K562 (cell line): Measurements from ENCODE around the gene RAP2B. TPM values are rescaled to one million over a fixed set of nuclear protein-coding genes. Genes with fewer than 3 reads are reported as not detected.

ENCODE experiments used
- ATAC-seq: fragments of 200-7000 bp; cut with Tn5 transposase; 3 replicates; pipeline ENCODE4 v1.9.1; 2020; ENCODE audit warnings: moderate library complexity
- BruUV-seq: library from RNA; stranded (reverse); fragments of 400-500 nt; replicated peaks from 2 replicates; lab custom pipeline; 2021; lab: Mats Ljungman, UMichigan
- CTCF ChIA-PET: fragments of 300-600 bp; formaldehyde crosslinking; extraction: SDS; loops from one replicate; lab custom pipeline; 2021; ENCODE audit warnings: low intra/inter-chr PET ratio; lab: Yijun Ruan, JAX
- POLR2A ChIA-PET: fragments of 300-600, 350-650 bp; sonication (Branson Sonifier 250); formaldehyde crosslinking; extraction: SDS; loops from one replicate; lab custom pipeline; 2021; ENCODE audit warnings: antibody characterized with exemption, inconsistent platforms; lab: Yijun Ruan, JAX
- DNase-seq, 4 experiments: peaks; one replicate each; pipeline versions ENCODE4 v3.0.0 to v3.0.0-alpha.2; 2011 to 2018; ENCODE audit warnings: low spot score in 3 of 4, mixed read lengths in 3 of 4; ENCODE audit errors: extremely low read depth in 1 of 4
- FAIRE-seq: peaks from 2 replicates; lab custom pipeline; 2011; peaks lifted over from hg19 to GRCh38; lab: Jason Lieb, UNC
- H2AFZ ChIP-seq: 2 replicates; pipeline ENCODE4 v1.6.0; 2011; ENCODE audit warnings: low read depth, low read length, control low read depth, inconsistent platforms
- H3K27ac ChIP-seq: fragments of 200-600 bp; 3 replicates; pipeline ENCODE4 v1.8.0; 2011; ENCODE audit warnings: low read depth, mild to moderate bottlenecking, control low read depth, inconsistent platforms, low read length, moderate library complexity, mixed read lengths; ENCODE audit errors: extremely low read depth
- H3K27me3 ChIP-seq, 2 experiments: fragments of 300-600 bp in 1 of 2; 2 replicates in 1 of 2; 3 replicates in 1 of 2; pipeline versions ENCODE4 v1.6.0 to v1.8.0; 2011; ENCODE audit warnings: inconsistent platforms in 2 of 2, low read length in 2 of 2, mild to moderate bottlenecking in 1 of 2, mixed read lengths in 1 of 2, moderate library complexity in 1 of 2; ENCODE audit not compliant: control insufficient read depth in 2 of 2, insufficient read depth in 2 of 2
- H3K36me3 ChIP-seq: fragments of 300-600 bp; 3 replicates; pipeline ENCODE4 v1.8.0; 2011; ENCODE audit warnings: mild to moderate bottlenecking, low read length, inconsistent platforms; ENCODE audit not compliant: control insufficient read depth, insufficient read depth
- H3K4me1 ChIP-seq, 2 experiments: fragments of 200-600 bp in 1 of 2; replicated peaks in 1 of 2; 2 replicates in 1 of 2; 3 replicates in 1 of 2; pipeline versions ENCODE4 v1.5.1 to v1.8.0; 2011; ENCODE audit warnings: inconsistent platforms in 2 of 2, low read length in 2 of 2, mild to moderate bottlenecking in 1 of 2, mixed read lengths in 1 of 2, moderate library complexity in 1 of 2; ENCODE audit not compliant: control insufficient read depth in 2 of 2, insufficient read depth in 2 of 2
- H3K4me2 ChIP-seq: 2 replicates; pipeline ENCODE4 v1.6.1; 2011; ENCODE audit warnings: low read length, control low read depth, inconsistent platforms, mixed read lengths; ENCODE audit not compliant: insufficient read depth
- H3K4me3 ChIP-seq: fragments of 200-600 bp; sonication (generic), shearing (Covaris generic); 2 replicates; pipeline ENCODE4 v1.5.1; 2016; ENCODE audit warnings: control low read depth, inconsistent platforms
- H3K79me2 ChIP-seq: fragments of 200-600 bp; 3 replicates; pipeline ENCODE4 v1.8.0; 2011; ENCODE audit warnings: low read length, inconsistent platforms; ENCODE audit not compliant: control insufficient read depth, insufficient read depth
- H3K9ac ChIP-seq, 2 experiments: 2 replicates each; pipeline versions ENCODE4 v1.6.0 to v1.6.1; 2011; ENCODE audit warnings: low read depth in 2 of 2, low read length in 2 of 2, control low read depth in 1 of 2, inconsistent platforms in 1 of 2, mild to moderate bottlenecking in 1 of 2, mixed read lengths in 1 of 2; ENCODE audit not compliant: insufficient read depth in 1 of 2
- H3K9me1 ChIP-seq: one replicate; pipeline ENCODE4 v1.6.0; 2011; ENCODE audit warnings: inconsistent platforms, mild to moderate bottlenecking, low read length, moderate library complexity; ENCODE audit not compliant: control insufficient read depth, insufficient read depth
- H3K9me3 ChIP-seq: replicated peaks from 2 replicates; pipeline ENCODE4 v1.5.1; 2011; ENCODE audit warnings: low read depth, low read length, inconsistent platforms; ENCODE audit not compliant: control insufficient read depth, insufficient read depth
- H4K20me1 ChIP-seq: replicated peaks from 2 replicates; pipeline ENCODE4 v1.6.1; 2011; ENCODE audit warnings: low read length, inconsistent platforms, mixed read lengths; ENCODE audit not compliant: control insufficient read depth, insufficient read depth
- HNRNPUL1 ChIP-seq: fragments of 200-400 bp; formaldehyde crosslinking; IDR thresholded peaks from 2 replicates; pipeline ENCODE4 v1.6.1; 2017; ENCODE audit warnings: low read length
- KLF1 ChIP-seq: fragments of 450-650 bp; IDR thresholded peaks from 2 replicates; pipeline ENCODE4 v1.6.1; 2016; ENCODE audit warnings: missing genetic modification characterization, missing compliant biosample characterization
- POLR2AphosphoS5 ChIP-seq: IDR thresholded peaks from 2 replicates; pipeline ENCODE4 v1.6.1; 2011; ENCODE audit warnings: mild to moderate bottlenecking, low read depth, low read length, moderate library complexity; ENCODE audit not compliant: control insufficient read depth, insufficient read depth
- ZNF232 ChIP-seq: sonication (generic); formaldehyde crosslinking; IDR thresholded peaks from 2 replicates; pipeline ENCODE4 v1.8.0; 2022; ENCODE audit warnings: mild to moderate bottlenecking, missing genetic modification reagents
- WGBS: fragments of 100-300 bp; shearing (Covaris generic); methylation state at CpG from one replicate; pipeline ENCODE4 v1.1.6; 2016; ENCODE audit warnings: low coverage, mixed read lengths; ENCODE audit not compliant: insufficient coverage; ENCODE audit errors: missing lambda C conversion rate; 5-methylcytosine and 5-hydroxymethylcytosine counted together
- in situ Hi-C: fragments of 300-500 bp; cut with MboI; formaldehyde crosslinking; loops from 4 replicates; pipeline ENCODE4 v1.15.0; 2018; ENCODE audit warnings: inconsistent platforms, mixed read lengths
- intact Hi-C: fragments of 100-400 bp; cut with micrococcal nuclease; formaldehyde crosslinking; loops from 2 replicates; pipeline ENCODE4 v1.14.2; 2022
- polyA plus RNA-seq, 8 experiments: library from polyadenylated mRNA; depleted of rRNA in 4 of 8; stranded (reverse) in 5 of 8; unstranded in 3 of 8; fragments of >200 nt; fragmentation: Nextera tagmentation in 2 of 8; fragmentation: Illumina TruSeq in 1 of 8; extraction: Ambion mirVana in 2 of 8; extraction: Trizol in 1 of 8; gene quantifications; 2 replicates each; pipeline versions ENCODE4 v1.2.1 to v1.2.3, GENCODE V29; 2011 to 2014; ENCODE audit warnings: inconsistent platforms in 1 of 8, missing spikeins in 1 of 8
- total RNA-seq, 7 experiments: library from RNA; depleted of rRNA in 6 of 7; stranded (reverse); fragments of >200 nt in 6 of 7; fragmentation: Illumina TruSeq in 2 of 7; extraction: Trizol in 2 of 7; gene quantifications; 2 replicates each; pipeline versions ENCODE4 v1.2.1 to v1.2.3, GENCODE V29; 2011 to 2021; ENCODE audit warnings: low replicate concordance in 1 of 7
- TF ChIP-seq, protein P1 (sequence below): fragments of 450-650 bp; IDR thresholded peaks from 2 replicates; pipeline ENCODE4 v1.6.1; 2016; ENCODE audit warnings: mild to moderate bottlenecking
- TF ChIP-seq, protein P2 (sequence below): fragments of 450-650 bp; IDR thresholded peaks from 2 replicates; pipeline ENCODE4 v1.6.1; 2016; ENCODE audit warnings: borderline replicate concordance
- TF ChIP-seq, protein P3 (sequence below): fragments of 450-650 bp; formaldehyde crosslinking; IDR thresholded peaks from 2 replicates; pipeline ENCODE4 v1.4.0; 2022; ENCODE audit warnings: missing genetic modification characterization

Gene RAP2B
- total and polyA plus RNA-seq, 9 of the 15 experiments (the other 6 are each of a cell fraction or from before 2014, with no cell fraction given): 9.4 to 31.2 (median 15.8) TPM

DNA sequence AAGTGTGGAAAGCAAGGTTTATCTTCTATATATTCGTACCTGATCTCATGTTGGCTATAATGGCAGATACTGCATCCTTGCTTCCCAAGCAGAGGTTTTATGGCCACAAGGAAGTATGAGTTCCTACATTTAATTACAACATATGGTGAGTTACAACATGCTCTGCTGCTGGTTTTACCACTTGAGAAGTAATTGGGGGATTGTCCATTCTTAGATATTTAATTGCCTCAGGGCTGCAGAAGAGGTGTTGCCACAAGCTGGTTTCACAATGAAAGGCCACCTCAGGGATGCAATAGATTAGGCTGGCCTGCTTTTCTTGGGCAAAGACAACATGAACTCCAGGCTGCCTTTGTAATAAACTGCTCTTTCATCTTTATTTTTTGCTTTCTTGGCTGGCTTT, 48.6 kb downstream of the RAP2B start:
- peaks cover 0 to 13% of the 10 kb centered on the region in 2 experiments; a peak in 2 of 5 replicates for H3K4me1 ChIP-seq
- H3K27me3 ChIP-seq: no peaks in the 10 kb centered on the region
- H3K9me3 ChIP-seq: no peaks in the 10 kb centered on the region
- H2AFZ ChIP-seq: peak overlapping the region; percentile 70
- DNase-seq (no peak), ATAC-seq (no peak), FAIRE-seq (no peak)
- H3K4me3 ChIP-seq: no peak overlapping the region
- H3K9ac ChIP-seq: no peak overlapping the region
- ChIA-PET POLR2A (no interaction called here), CTCF (no interaction called here)
- no peaks in the 10 kb centered on the region for H3K9me1 ChIP-seq
- no peaks in the 10 kb centered on the region for H3K79me2 ChIP-seq
- BruUV-seq: no TSS peak
- H3K36me3 ChIP-seq: no peaks in the 10 kb centered on the region
- intact Hi-C loops: no loop called here
- no peak overlapping the region for H3K27ac ChIP-seq
- no peaks in the 10 kb centered on the region for H4K20me1 ChIP-seq
- no peak for TF ChIP-seq HNRNPUL1
- no peak for TF ChIP-seq POLR2AphosphoS5
- TF ChIP-seq, protein P1, sequence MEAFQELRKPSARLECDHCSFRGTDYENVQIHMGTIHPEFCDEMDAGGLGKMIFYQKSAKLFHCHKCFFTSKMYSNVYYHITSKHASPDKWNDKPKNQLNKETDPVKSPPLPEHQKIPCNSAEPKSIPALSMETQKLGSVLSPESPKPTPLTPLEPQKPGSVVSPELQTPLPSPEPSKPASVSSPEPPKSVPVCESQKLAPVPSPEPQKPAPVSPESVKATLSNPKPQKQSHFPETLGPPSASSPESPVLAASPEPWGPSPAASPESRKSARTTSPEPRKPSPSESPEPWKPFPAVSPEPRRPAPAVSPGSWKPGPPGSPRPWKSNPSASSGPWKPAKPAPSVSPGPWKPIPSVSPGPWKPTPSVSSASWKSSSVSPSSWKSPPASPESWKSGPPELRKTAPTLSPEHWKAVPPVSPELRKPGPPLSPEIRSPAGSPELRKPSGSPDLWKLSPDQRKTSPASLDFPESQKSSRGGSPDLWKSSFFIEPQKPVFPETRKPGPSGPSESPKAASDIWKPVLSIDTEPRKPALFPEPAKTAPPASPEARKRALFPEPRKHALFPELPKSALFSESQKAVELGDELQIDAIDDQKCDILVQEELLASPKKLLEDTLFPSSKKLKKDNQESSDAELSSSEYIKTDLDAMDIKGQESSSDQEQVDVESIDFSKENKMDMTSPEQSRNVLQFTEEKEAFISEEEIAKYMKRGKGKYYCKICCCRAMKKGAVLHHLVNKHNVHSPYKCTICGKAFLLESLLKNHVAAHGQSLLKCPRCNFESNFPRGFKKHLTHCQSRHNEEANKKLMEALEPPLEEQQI: no peak
- TF ChIP-seq, protein P2, sequence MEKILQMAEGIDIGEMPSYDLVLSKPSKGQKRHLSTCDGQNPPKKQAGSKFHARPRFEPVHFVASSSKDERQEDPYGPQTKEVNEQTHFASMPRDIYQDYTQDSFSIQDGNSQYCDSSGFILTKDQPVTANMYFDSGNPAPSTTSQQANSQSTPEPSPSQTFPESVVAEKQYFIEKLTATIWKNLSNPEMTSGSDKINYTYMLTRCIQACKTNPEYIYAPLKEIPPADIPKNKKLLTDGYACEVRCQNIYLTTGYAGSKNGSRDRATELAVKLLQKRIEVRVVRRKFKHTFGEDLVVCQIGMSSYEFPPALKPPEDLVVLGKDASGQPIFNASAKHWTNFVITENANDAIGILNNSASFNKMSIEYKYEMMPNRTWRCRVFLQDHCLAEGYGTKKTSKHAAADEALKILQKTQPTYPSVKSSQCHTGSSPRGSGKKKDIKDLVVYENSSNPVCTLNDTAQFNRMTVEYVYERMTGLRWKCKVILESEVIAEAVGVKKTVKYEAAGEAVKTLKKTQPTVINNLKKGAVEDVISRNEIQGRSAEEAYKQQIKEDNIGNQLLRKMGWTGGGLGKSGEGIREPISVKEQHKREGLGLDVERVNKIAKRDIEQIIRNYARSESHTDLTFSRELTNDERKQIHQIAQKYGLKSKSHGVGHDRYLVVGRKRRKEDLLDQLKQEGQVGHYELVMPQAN: no peak
- TF ChIP-seq KLF1 (tag): no peak
- TF ChIP-seq, protein P3, sequence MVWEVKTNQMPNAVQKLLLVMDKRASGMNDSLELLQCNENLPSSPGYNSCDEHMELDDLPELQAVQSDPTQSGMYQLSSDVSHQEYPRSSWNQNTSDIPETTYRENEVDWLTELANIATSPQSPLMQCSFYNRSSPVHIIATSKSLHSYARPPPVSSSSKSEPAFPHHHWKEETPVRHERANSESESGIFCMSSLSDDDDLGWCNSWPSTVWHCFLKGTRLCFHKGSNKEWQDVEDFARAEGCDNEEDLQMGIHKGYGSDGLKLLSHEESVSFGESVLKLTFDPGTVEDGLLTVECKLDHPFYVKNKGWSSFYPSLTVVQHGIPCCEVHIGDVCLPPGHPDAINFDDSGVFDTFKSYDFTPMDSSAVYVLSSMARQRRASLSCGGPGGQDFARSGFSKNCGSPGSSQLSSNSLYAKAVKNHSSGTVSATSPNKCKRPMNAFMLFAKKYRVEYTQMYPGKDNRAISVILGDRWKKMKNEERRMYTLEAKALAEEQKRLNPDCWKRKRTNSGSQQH (CRISPR knock-in tag): no peak
- TF ChIP-seq ZNF232 (CRISPR knock-in tag): no peak
- in situ Hi-C loops: no loop called here
- WGBS: 67% methylated on average over 1 of the region's 1 CpG
- H3K4me2 ChIP-seq: no peak overlapping the region
